Measurements from ENCODE around the gene TGOLN2.

GRCh38 chr2:85357736-85358135 lies 29.9 kb upstream of the TGOLN2 start:
- no peak for TF ChIP-seq CTCF (IDR thresholded peaks at IDR 0.05)
- no peak for TF ChIP-seq POLR2A (IDR thresholded peaks at IDR 0.05)

All from heart left ventricle (tissue), 13 donors.